ENCODE data around the gene MIEF2. TPM values are rescaled to one million over a fixed set of nuclear protein-coding genes. Genes with fewer than 3 reads are reported as not detected.
A peak's percentile ranks its signal among the peaks of the same experiment; 100 is the strongest.
"Not testable (repeated sequence)": the region's sequence is repeated elsewhere in the genome, so short reads cannot be mapped to it uniquely, and the experiment has no call there.

The MIEF2 gene, protein sequence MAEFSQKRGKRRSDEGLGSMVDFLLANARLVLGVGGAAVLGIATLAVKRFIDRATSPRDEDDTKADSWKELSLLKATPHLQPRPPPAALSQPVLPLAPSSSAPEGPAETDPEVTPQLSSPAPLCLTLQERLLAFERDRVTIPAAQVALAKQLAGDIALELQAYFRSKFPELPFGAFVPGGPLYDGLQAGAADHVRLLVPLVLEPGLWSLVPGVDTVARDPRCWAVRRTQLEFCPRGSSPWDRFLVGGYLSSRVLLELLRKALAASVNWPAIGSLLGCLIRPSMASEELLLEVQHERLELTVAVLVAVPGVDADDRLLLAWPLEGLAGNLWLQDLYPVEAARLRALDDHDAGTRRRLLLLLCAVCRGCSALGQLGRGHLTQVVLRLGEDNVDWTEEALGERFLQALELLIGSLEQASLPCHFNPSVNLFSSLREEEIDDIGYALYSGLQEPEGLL
- 1 to 10 TPM; 3.2 to 4.3 TPM for total RNA-seq

GRCh38 chr17:18260332-18261145 is at the start of gene MIEF2:
TSS of gene MIEF2 (plus strand) at chr17:18260662. CDS start at chr17:18262721, 2,059 bp downstream.
- peak; percentile 95 for DNase-seq
- Mint-ChIP-seq H3K4me3 (peak within 1 kb of the TSS; percentile 82), H3K27ac (peak within 1 kb of the TSS; percentile 82), H3K27me3 (no peaks in the 10 kb centered on the region), H3K9me3 (no peaks in the 10 kb centered on the region), H3K4me1 (peaks cover 28% of the 10 kb centered on the region), H3K36me3 (peaks cover 2% of the 10 kb centered on the region)

GRCh38 chr17:18213666-18214270 is 46.7 kb upstream of the MIEF2 start:
- Mint-ChIP-seq H3K27ac (peak overlapping the region; percentile 38), H3K4me1 (peaks cover 3% of the 10 kb centered on the region), H3K4me3 (no peak overlapping the region), H3K9me3 (no peaks in the 10 kb centered on the region), H3K27me3 (no peaks in the 10 kb centered on the region), H3K36me3 (peaks cover 7% of the 10 kb centered on the region)
- DNase-seq = no peak

- not testable (repeated sequence) for DNase-seq, H3K27me3 Mint-ChIP-seq, H3K27ac Mint-ChIP-seq, H3K4me3 Mint-ChIP-seq, H3K4me1 Mint-ChIP-seq, H3K36me3 Mint-ChIP-seq, H3K9me3 Mint-ChIP-seq
Measured at GRCh38 chr17:18216906-18217305, 43.6 kb upstream of the MIEF2 start.

DNA sequence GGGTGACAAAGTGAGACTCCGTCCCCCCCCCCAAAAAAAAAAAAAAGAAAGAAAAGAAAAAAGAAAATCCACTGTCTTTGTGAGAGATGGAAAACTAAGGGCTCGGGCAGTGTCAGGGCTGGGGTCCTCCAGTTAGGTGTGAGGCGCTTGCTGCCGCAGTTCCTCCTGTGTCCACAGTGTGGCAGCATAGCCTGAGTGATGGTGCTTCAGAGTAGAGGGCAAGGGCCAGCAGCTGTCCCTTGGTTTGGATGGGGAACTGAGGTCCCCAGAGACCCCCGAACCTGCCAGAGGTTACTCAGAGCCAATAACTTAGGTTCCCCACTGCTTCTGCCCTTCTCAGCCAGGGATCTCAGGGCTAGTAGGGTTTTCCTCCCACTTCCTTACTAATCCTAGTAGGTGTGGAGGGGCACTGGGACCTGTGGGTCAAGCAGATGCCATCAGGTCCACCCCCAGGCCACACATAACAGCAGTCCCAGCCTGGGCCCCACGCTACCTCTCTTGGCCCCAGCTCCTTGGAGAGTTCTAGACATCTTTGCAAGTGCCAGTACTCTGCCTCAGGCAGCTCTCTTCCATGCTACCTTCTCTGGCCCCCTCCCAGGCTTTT is 42.9 kb upstream of the MIEF2 start:
- H3K27me3 Mint-ChIP-seq = no peaks in the 10 kb centered on the region
- peaks cover 3% of the 10 kb centered on the region for H3K4me1 Mint-ChIP-seq
- H3K9me3 Mint-ChIP-seq = no peaks in the 10 kb centered on the region
- H3K36me3 Mint-ChIP-seq = no peaks in the 10 kb centered on the region
- DNase-seq = peak; percentile 72
- H3K27ac Mint-ChIP-seq = no peak overlapping the region
- H3K4me3 Mint-ChIP-seq = no peak overlapping the region

GRCh38 chr17:18218756-18219415 is 41.6 kb upstream of the MIEF2 start:
- Mint-ChIP-seq H3K9me3 (no peaks in the 10 kb centered on the region), H3K27ac (no peak overlapping the region), H3K27me3 (no peaks in the 10 kb centered on the region), H3K4me1 (peaks cover 3% of the 10 kb centered on the region), H3K4me3 (no peak overlapping the region), H3K36me3 (no peaks in the 10 kb centered on the region)
- no peak for DNase-seq

- DNase-seq = no peak
- H3K36me3 Mint-ChIP-seq = no peaks in the 10 kb centered on the region
Measured at GRCh38 chr17:18224053-18224386, 36.4 kb upstream of the MIEF2 start.

DNA sequence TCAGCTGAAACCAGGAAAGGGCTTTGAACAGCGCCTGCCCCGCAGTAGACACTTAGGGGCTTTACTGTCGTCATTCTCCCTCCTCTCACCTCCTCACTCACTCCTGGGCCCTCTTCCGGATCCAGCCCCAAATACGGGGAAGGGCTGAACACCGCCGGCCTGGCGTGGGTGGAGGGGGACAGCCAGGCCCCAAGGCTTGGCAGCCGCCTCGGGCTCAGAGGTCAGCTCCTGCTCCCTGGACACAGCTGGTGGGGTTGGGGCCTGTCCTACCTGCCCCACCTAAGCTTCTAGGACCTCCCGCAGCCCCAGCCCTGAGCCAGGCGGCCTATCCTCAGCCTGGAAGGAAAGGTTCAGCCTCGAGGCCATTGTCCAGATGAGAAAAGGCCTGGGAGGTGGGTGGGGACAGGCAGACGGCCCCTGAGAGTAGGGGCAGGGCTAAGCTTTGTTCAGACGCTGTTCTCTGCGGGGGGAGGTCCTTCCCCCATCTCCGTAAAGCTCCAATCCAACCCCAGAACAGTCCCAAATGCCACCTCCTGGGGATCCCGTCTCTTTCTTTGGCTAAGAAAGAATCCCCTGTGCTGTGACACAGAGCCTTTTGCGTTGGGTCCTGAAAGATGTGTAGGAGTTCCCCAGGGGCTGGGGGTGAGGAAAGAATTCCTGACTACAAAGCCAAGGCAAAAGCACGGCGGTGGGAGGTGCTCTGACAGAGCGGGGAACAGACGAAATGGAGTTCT is 35.9 kb upstream of the MIEF2 start:
- Mint-ChIP-seq H3K4me1 (peaks cover 15% of the 10 kb centered on the region), H3K27ac (no peak overlapping the region), H3K36me3 (no peaks in the 10 kb centered on the region), H3K4me3 (peak overlapping the region; percentile 60), H3K27me3 (no peaks in the 10 kb centered on the region), H3K9me3 (no peaks in the 10 kb centered on the region)
- DNase-seq = no peak

More at GRCh38 chr17:18224053-18224386, 36.4 kb upstream of the MIEF2 start:
- H3K27me3 Mint-ChIP-seq = no peaks in the 10 kb centered on the region
- no peaks in the 10 kb centered on the region for H3K9me3 Mint-ChIP-seq
- no peak overlapping the region for H3K27ac Mint-ChIP-seq
- H3K4me1 Mint-ChIP-seq = peaks cover 15% of the 10 kb centered on the region
- H3K4me3 Mint-ChIP-seq = no peak overlapping the region

DNA sequence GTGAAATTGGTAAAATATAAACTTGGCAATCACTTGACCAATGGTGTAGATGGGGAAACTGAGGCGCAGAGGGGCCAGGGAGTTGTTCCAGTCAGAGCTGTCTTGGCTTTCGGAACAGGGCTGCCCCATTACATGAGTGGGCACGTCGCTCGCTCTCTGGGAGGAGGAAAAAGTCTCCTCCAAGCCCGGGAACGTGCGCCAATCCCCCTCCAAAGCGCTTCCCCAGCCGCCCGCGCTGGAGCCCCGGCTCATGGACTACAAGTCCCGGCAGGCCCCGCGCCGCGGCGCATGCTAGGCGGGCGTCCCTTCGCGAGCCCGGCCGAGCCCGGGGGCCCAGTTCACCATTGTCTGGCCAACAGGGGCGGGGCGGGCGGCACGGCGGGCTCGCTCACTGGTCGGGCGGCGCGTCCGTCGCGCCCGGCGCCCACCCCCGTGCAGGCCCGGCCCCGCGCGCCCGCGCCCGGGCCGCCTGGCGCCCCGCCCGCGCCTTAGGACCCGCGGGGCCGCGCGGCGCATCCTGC is 35.3 kb upstream of the MIEF2 start, which contains the start of gene LLGL1:
Gene LLGL1, plus strand, starts transcription at position 515 of the 521 bp plus-strand sequence. CDS start 48 bp downstream, outside the sequence.
- Mint-ChIP-seq H3K27me3 (no peaks in the 10 kb centered on the region), H3K4me1 (peaks cover 15% of the 10 kb centered on the region), H3K4me3 (peak within 1 kb of the TSS; percentile 88), H3K27ac (peak within 1 kb of the TSS; percentile 62), H3K36me3 (no peaks in the 10 kb centered on the region), H3K9me3 (no peaks in the 10 kb centered on the region)
- DNase-seq = peak; percentile 99

DNA sequence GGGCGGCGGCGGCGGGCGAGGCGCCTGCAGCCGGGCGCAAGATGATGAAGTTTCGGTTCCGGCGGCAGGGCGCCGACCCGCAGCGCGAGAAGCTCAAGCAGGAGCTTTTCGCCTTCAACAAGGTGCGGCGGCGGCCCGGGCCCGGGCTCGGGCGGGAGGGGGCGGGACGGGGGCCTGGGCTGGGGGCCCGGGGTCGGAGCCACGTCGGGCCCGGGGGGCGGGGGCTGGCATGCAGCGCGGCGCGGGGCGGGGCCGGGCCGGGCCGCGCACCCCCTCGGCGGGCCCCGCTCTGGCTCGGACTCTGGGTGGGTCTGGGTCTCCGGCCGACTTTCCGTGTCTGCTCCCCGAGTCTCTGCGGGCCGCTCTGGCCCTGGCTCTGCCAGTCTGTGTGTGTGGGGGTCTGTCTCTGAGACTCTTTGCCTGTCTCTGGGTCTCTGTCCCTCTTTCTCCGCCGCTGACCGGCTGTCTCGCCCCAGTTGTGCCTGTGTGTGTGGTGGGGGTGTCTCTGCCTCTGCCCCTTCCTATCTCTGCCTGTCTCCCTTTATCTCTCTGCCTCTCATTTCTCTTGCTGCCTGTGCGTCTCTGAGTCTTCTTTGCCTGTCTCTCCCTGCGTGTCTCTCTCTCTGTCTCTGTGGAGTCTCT is 34.7 kb upstream of the MIEF2 start:
- Mint-ChIP-seq H3K27ac (peak overlapping the region; percentile 62), H3K36me3 (no peaks in the 10 kb centered on the region), H3K9me3 (no peaks in the 10 kb centered on the region), H3K27me3 (no peaks in the 10 kb centered on the region), H3K4me3 (peak overlapping the region; percentile 88), H3K4me1 (peaks cover 15% of the 10 kb centered on the region)
- DNase-seq = no peak

GRCh38 chr17:18226284-18226945 is 34.0 kb upstream of the MIEF2 start:
- DNase-seq = no peak
- H3K4me3 Mint-ChIP-seq = peak overlapping the region; percentile 88
- H3K36me3 Mint-ChIP-seq = no peaks in the 10 kb centered on the region
- H3K4me1 Mint-ChIP-seq = peaks cover 15% of the 10 kb centered on the region
- H3K27ac Mint-ChIP-seq = peak overlapping the region; percentile 62
- no peaks in the 10 kb centered on the region for H3K9me3 Mint-ChIP-seq
- no peaks in the 10 kb centered on the region for H3K27me3 Mint-ChIP-seq

DNA sequence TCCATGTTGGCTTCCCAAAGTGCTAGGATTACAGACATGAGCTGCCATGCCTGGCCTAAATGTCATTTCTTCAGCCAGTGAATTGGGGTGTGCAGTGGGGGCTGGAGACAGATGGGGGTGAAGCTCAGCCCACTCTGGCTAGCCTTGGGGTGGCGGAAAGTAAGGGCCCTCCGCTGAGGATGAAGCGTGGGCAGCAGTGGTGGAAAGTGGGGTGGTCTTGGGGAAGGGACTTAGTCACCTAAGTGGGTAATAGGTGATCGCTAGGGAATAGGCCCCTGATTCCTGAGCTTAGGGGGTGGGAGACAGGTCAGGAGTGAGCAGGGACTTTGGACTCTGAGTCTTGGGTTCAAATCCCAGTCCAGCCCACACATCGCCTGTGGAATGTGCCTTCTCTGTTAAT is 32.8 kb upstream of the MIEF2 start:
- H3K4me3 Mint-ChIP-seq = no peak overlapping the region
- no peaks in the 10 kb centered on the region for H3K9me3 Mint-ChIP-seq
- no peaks in the 10 kb centered on the region for H3K27me3 Mint-ChIP-seq
- no peak for DNase-seq
- H3K27ac Mint-ChIP-seq = no peak overlapping the region
- peaks cover 15% of the 10 kb centered on the region for H3K4me1 Mint-ChIP-seq
- H3K36me3 Mint-ChIP-seq = no peaks in the 10 kb centered on the region

DNA sequence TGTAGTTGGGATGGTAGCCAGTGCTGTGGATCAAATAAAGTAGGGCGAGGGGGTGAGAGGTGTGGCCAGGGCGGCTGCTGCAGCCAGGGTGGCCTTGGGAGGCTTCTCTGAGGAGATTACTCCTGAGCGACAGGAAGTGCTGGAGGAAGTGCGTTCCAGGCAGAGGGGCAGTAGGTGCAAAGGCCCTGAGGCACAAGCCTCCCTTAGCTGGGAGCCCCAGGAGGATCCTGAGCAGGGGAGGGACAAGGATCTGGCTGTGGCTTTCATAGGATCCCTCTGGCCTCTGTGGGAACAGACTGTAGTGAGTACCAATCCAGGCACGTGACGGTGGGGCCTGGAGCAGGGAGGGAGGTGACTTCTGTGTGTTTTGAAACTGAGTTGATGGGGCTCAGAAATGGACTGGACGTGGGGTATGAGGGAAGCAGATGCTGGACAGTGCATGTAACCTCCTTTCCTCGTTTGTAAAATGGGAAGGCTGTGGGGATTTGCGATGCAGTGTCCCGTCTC is 32.2 kb upstream of the MIEF2 start:
- no peak for DNase-seq
- Mint-ChIP-seq H3K4me3 (no peak overlapping the region), H3K27ac (no peak overlapping the region)

GRCh38 chr17:18229254-18229653 is 31.2 kb upstream of the MIEF2 start:
- H3K27ac Mint-ChIP-seq = no peak overlapping the region
- no peak overlapping the region for H3K4me3 Mint-ChIP-seq
- DNase-seq = no peak
- H3K36me3 Mint-ChIP-seq = no peaks in the 10 kb centered on the region
- H3K9me3 Mint-ChIP-seq = no peaks in the 10 kb centered on the region
- H3K27me3 Mint-ChIP-seq = no peaks in the 10 kb centered on the region
- H3K4me1 Mint-ChIP-seq = peaks cover 15% of the 10 kb centered on the region

More for the DNA sequence above, 32.2 kb upstream of the MIEF2 start:
- Mint-ChIP-seq H3K27me3 (no peaks in the 10 kb centered on the region), H3K9me3 (no peaks in the 10 kb centered on the region), H3K36me3 (no peaks in the 10 kb centered on the region), H3K4me1 (peaks cover 15% of the 10 kb centered on the region)

Measured in activated naive CD8-positive, alpha-beta T cell treated with anti-CD3 and anti-CD28 coated beads for 36 hours (primary cell).